K562 (cell line): ENCODE measurements around the gene LTO1. TPM values are rescaled to one million over a fixed set of nuclear protein-coding genes. Genes with fewer than 3 reads are reported as not detected.

ENCODE experiments used
- ATAC-seq: fragments of 200-7000 bp; cut with Tn5 transposase; 3 replicates; pipeline ENCODE4 v1.9.1; 2020; ENCODE audit warnings: moderate library complexity
- BruUV-seq: library from RNA; stranded (reverse); fragments of 400-500 nt; replicated peaks from 2 replicates; lab custom pipeline; 2021; lab: Mats Ljungman, UMichigan
- CTCF ChIA-PET: fragments of 300-600 bp; formaldehyde crosslinking; extraction: SDS; loops from one replicate; lab custom pipeline; 2021; ENCODE audit warnings: low intra/inter-chr PET ratio; lab: Yijun Ruan, JAX
- POLR2A ChIA-PET: fragments of 300-600, 350-650 bp; sonication (Branson Sonifier 250); formaldehyde crosslinking; extraction: SDS; loops from one replicate; lab custom pipeline; 2021; ENCODE audit warnings: antibody characterized with exemption, inconsistent platforms; lab: Yijun Ruan, JAX
- DNase-seq, 4 experiments: peaks; one replicate each; pipeline versions ENCODE4 v3.0.0 to v3.0.0-alpha.2; 2011 to 2018; ENCODE audit warnings: low spot score in 3 of 4, mixed read lengths in 3 of 4; ENCODE audit errors: extremely low read depth in 1 of 4
- FAIRE-seq: peaks from 2 replicates; lab custom pipeline; 2011; peaks lifted over from hg19 to GRCh38; lab: Jason Lieb, UNC
- H2AFZ ChIP-seq: 2 replicates; pipeline ENCODE4 v1.6.0; 2011; ENCODE audit warnings: low read depth, low read length, control low read depth, inconsistent platforms
- H3K27ac ChIP-seq: fragments of 200-600 bp; 3 replicates; pipeline ENCODE4 v1.8.0; 2011; ENCODE audit warnings: low read depth, mild to moderate bottlenecking, control low read depth, inconsistent platforms, low read length, moderate library complexity, mixed read lengths; ENCODE audit errors: extremely low read depth
- H3K27me3 ChIP-seq, 2 experiments: fragments of 300-600 bp in 1 of 2; 2 replicates in 1 of 2; 3 replicates in 1 of 2; pipeline versions ENCODE4 v1.6.0 to v1.8.0; 2011; ENCODE audit warnings: inconsistent platforms in 2 of 2, low read length in 2 of 2, mild to moderate bottlenecking in 1 of 2, mixed read lengths in 1 of 2, moderate library complexity in 1 of 2; ENCODE audit not compliant: control insufficient read depth in 2 of 2, insufficient read depth in 2 of 2
- H3K36me3 ChIP-seq: fragments of 300-600 bp; 3 replicates; pipeline ENCODE4 v1.8.0; 2011; ENCODE audit warnings: mild to moderate bottlenecking, low read length, inconsistent platforms; ENCODE audit not compliant: control insufficient read depth, insufficient read depth
- H3K4me1 ChIP-seq, 2 experiments: fragments of 200-600 bp in 1 of 2; replicated peaks in 1 of 2; 2 replicates in 1 of 2; 3 replicates in 1 of 2; pipeline versions ENCODE4 v1.5.1 to v1.8.0; 2011; ENCODE audit warnings: inconsistent platforms in 2 of 2, low read length in 2 of 2, mild to moderate bottlenecking in 1 of 2, mixed read lengths in 1 of 2, moderate library complexity in 1 of 2; ENCODE audit not compliant: control insufficient read depth in 2 of 2, insufficient read depth in 2 of 2
- H3K4me2 ChIP-seq: 2 replicates; pipeline ENCODE4 v1.6.1; 2011; ENCODE audit warnings: low read length, control low read depth, inconsistent platforms, mixed read lengths; ENCODE audit not compliant: insufficient read depth
- H3K4me3 ChIP-seq: fragments of 200-600 bp; sonication (generic), shearing (Covaris generic); 2 replicates; pipeline ENCODE4 v1.5.1; 2016; ENCODE audit warnings: control low read depth, inconsistent platforms
- H3K79me2 ChIP-seq: fragments of 200-600 bp; 3 replicates; pipeline ENCODE4 v1.8.0; 2011; ENCODE audit warnings: low read length, inconsistent platforms; ENCODE audit not compliant: control insufficient read depth, insufficient read depth
- H3K9ac ChIP-seq, 2 experiments: 2 replicates each; pipeline versions ENCODE4 v1.6.0 to v1.6.1; 2011; ENCODE audit warnings: low read depth in 2 of 2, low read length in 2 of 2, control low read depth in 1 of 2, inconsistent platforms in 1 of 2, mild to moderate bottlenecking in 1 of 2, mixed read lengths in 1 of 2; ENCODE audit not compliant: insufficient read depth in 1 of 2
- H3K9me1 ChIP-seq: one replicate; pipeline ENCODE4 v1.6.0; 2011; ENCODE audit warnings: inconsistent platforms, mild to moderate bottlenecking, low read length, moderate library complexity; ENCODE audit not compliant: control insufficient read depth, insufficient read depth
- H3K9me3 ChIP-seq: replicated peaks from 2 replicates; pipeline ENCODE4 v1.5.1; 2011; ENCODE audit warnings: low read depth, low read length, inconsistent platforms; ENCODE audit not compliant: control insufficient read depth, insufficient read depth
- H4K20me1 ChIP-seq: replicated peaks from 2 replicates; pipeline ENCODE4 v1.6.1; 2011; ENCODE audit warnings: low read length, inconsistent platforms, mixed read lengths; ENCODE audit not compliant: control insufficient read depth, insufficient read depth
- ELF4 ChIP-seq: fragments of 450-650 bp; formaldehyde crosslinking; IDR thresholded peaks from 2 replicates; pipeline ENCODE4 v1.4.0; 2022; ENCODE audit warnings: missing genetic modification characterization
- GABPB1 ChIP-seq: sonication (generic); formaldehyde crosslinking; IDR thresholded peaks from 2 replicates; pipeline ENCODE4 v1.8.0; 2022; ENCODE audit warnings: mild to moderate bottlenecking, missing genetic modification reagents
- GTF3C2 ChIP-seq: IDR thresholded peaks from 3 replicates; pipeline ENCODE4 v1.6.1; 2011; ENCODE audit warnings: borderline replicate concordance, mild to moderate bottlenecking, moderate library complexity; ENCODE audit not compliant: insufficient read length; ENCODE audit errors: extremely low read depth
- ILF3 ChIP-seq: fragments of 450-650 bp; IDR thresholded peaks from 2 replicates; pipeline ENCODE4 v1.6.1; 2018; ENCODE audit warnings: antibody characterized with exemption, mild to moderate bottlenecking, moderate library complexity, borderline replicate concordance
- NFYB ChIP-seq: IDR thresholded peaks from 2 replicates; pipeline ENCODE4 v1.6.1; 2011; ENCODE audit warnings: mild to moderate bottlenecking, moderate library complexity; ENCODE audit not compliant: insufficient read length; ENCODE audit errors: extremely low read depth
- PKNOX1 ChIP-seq: fragments of 450-650 bp; IDR thresholded peaks from 2 replicates; pipeline ENCODE4 v1.6.1; 2016
- RAD21 ChIP-seq, 2 experiments: fragments of 250-450 bp in 1 of 2; fragments of 450-650 bp in 1 of 2; sonication (Bioruptor Pico) in 1 of 2; formaldehyde crosslinking in 1 of 2; IDR thresholded peaks in 1 of 2; conservative IDR thresholded peaks in 1 of 2; 2 replicates each; pipeline versions ENCODE4 v1.4.0 to v1.8.0; 2020 to 2022; ENCODE audit warnings: mild to moderate bottlenecking in 2 of 2, moderate library complexity in 1 of 2
- RFX5 ChIP-seq: IDR thresholded peaks from 2 replicates; pipeline ENCODE4 v1.6.1; 2011; ENCODE audit warnings: low read depth, mild to moderate bottlenecking, improper control_type of control experiment, low read length
- SIX5 ChIP-seq, 2 experiments: IDR thresholded peaks; 2 replicates each; pipeline ENCODE4 v1.6.1; 2011; ENCODE audit warnings: low read length in 2 of 2, borderline replicate concordance in 1 of 2, low read depth in 1 of 2, mild to moderate bottlenecking in 1 of 2, moderate library complexity in 1 of 2; ENCODE audit not compliant: insufficient read depth in 1 of 2
- SREBF1 ChIP-seq: fragments of 150-350 bp; IDR thresholded peaks from 2 replicates; pipeline ENCODE4 v1.6.1; 2014; ENCODE audit warnings: antibody characterized with exemption, low read depth, low read length, borderline replicate concordance
- THRB ChIP-seq: fragments of 450-650 bp; formaldehyde crosslinking; conservative IDR thresholded peaks from 2 replicates; pipeline ENCODE4 v1.4.0; 2022; ENCODE audit warnings: mild to moderate bottlenecking, missing genetic modification characterization
- TRIM24 ChIP-seq, 2 experiments: fragments of 450-650 bp; IDR thresholded peaks; 2 replicates each; pipeline ENCODE4 v1.6.1; 2016
- WGBS: fragments of 100-300 bp; shearing (Covaris generic); methylation state at CpG from one replicate; pipeline ENCODE4 v1.1.6; 2016; ENCODE audit warnings: low coverage, mixed read lengths; ENCODE audit not compliant: insufficient coverage; ENCODE audit errors: missing lambda C conversion rate; 5-methylcytosine and 5-hydroxymethylcytosine counted together
- in situ Hi-C: fragments of 300-500 bp; cut with MboI; formaldehyde crosslinking; loops from 4 replicates; pipeline ENCODE4 v1.15.0; 2018; ENCODE audit warnings: inconsistent platforms, mixed read lengths
- intact Hi-C: fragments of 100-400 bp; cut with micrococcal nuclease; formaldehyde crosslinking; loops from 2 replicates; pipeline ENCODE4 v1.14.2; 2022
- polyA plus RNA-seq, 8 experiments: library from polyadenylated mRNA; depleted of rRNA in 4 of 8; stranded (reverse) in 5 of 8; unstranded in 3 of 8; fragments of >200 nt; fragmentation: Nextera tagmentation in 2 of 8; fragmentation: Illumina TruSeq in 1 of 8; extraction: Ambion mirVana in 2 of 8; extraction: Trizol in 1 of 8; gene quantifications; 2 replicates each; pipeline versions ENCODE4 v1.2.1 to v1.2.3, GENCODE V29; 2011 to 2014; ENCODE audit warnings: inconsistent platforms in 1 of 8, missing spikeins in 1 of 8
- total RNA-seq, 7 experiments: library from RNA; depleted of rRNA in 6 of 7; stranded (reverse); fragments of >200 nt in 6 of 7; fragmentation: Illumina TruSeq in 2 of 7; extraction: Trizol in 2 of 7; gene quantifications; 2 replicates each; pipeline versions ENCODE4 v1.2.1 to v1.2.3, GENCODE V29; 2011 to 2021; ENCODE audit warnings: low replicate concordance in 1 of 7

The LTO1 gene
- total and polyA plus RNA-seq, 9 of the 15 experiments (the other 6 are each of a cell fraction or from before 2014, with no cell fraction given), result 2.6 to 43.4 (median 19.1) TPM

GRCh38 chr11:69680688-69681087 is 5.5 kb upstream of the LTO1 start (continued):
- no peak for TF ChIP-seq GTF3C2
- TF ChIP-seq TRIM24 (IDR thresholded peaks at IDR 0.05), result 0 out of 4 replicates have a peak, but pooled peaks of 1 of the 2 experiments have one; percentile 17
- TF ChIP-seq THRB, result 0 out of 2 replicates have a peak, but pooled peaks have one; percentile 15
- 0 out of 2 replicates have a peak, but pooled peaks have one; percentile 24 for TF ChIP-seq ELF4 (CRISPR knock-in tag)
- TF ChIP-seq SREBF1, result no peak
- no peak for TF ChIP-seq ILF3

DNA sequence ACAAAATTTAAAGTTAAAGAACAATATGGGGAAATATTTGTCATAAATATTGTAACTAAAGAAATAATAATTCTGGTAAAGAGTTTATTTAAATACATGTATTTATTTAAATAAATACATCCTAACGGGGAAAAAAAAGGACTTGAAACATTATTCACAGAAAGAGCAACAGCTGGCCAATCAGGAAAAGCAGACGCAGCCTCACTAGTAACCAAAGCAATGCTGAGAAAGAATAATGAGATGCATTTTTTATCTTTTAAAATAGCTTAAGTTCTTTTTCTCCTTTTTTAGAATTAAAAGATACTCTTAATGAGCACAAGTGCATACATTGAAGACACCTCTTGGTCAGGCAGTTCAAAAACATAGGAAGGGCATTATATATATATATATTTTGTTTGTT is 2.6 kb upstream of the LTO1 start:
- intact Hi-C loops (no loop called here), in situ Hi-C loops (no loop called here)
- H3K4me3 ChIP-seq, result no peak overlapping the region
- BruUV-seq, result no TSS peak
- H3K27me3 ChIP-seq, result no peaks in the 10 kb centered on the region
- no peaks in the 10 kb centered on the region for H3K9me3 ChIP-seq
- H3K36me3 ChIP-seq, result peaks cover 9% of the 10 kb centered on the region; the same call in 2 of the 3 replicates
- H3K9ac ChIP-seq, result no peak overlapping the region
- H3K4me2 ChIP-seq, result no peak overlapping the region
- TF ChIP-seq SIX5 (IDR thresholded peaks at IDR 0.05; ENCODE audit: borderline replicate concordance in 1 of 2, insufficient read depth in 1 of 2, low read depth in 1 of 2, low read length in 2 of 2) (no peak), RFX5 (peak; percentile 85), RAD21 (CRISPR knock-in tag; conservative IDR thresholded peaks at IDR 0.05 in 1 of 2, IDR thresholded peaks at IDR 0.05 in 1 of 2) (no peak), PKNOX1 (no peak), NFYB (peak; percentile 4), GABPB1 (no peak)
- no peak overlapping the region for H3K27ac ChIP-seq
- CTCF ChIA-PET, result no interaction called here
- WGBS, result 73% methylated on average over 2 of the region's 2 CpGs
- POLR2A ChIA-PET, result interaction anchor here (1.0 kb wide), 1 partner anchor 578 kb away, joined by 3 read pairs; no protein-coding TSS in a partner anchor
- DNase-seq, result no peak
- H3K9me1 ChIP-seq, result no peaks in the 10 kb centered on the region
- H2AFZ ChIP-seq, result no peak overlapping the region
- FAIRE-seq, result no peak
- H3K4me1 ChIP-seq, result peaks cover 5 to 14% of the 10 kb centered on the region in 2 experiments; a peak in 3 of 5 replicates
- no peak for ATAC-seq
- H4K20me1 ChIP-seq, result 0 out of 2 replicates have a peak, but pooled peaks cover 7% of the 10 kb centered on the region
- peaks cover 28% of the 10 kb centered on the region for H3K79me2 ChIP-seq
